Rectal smooth muscle tissue (tissue), 1 donor: ENCODE results near the gene CAP2.

Source experiments
- H3K27ac ChIP-seq: one replicate; pipeline ENCODE4 v1.7.0; 2013; ENCODE audit warnings: low read depth, low read length, inconsistent platforms
- H3K27me3 ChIP-seq: one replicate; pipeline ENCODE4 v1.7.0; 2013; ENCODE audit warnings: low read length; ENCODE audit not compliant: control insufficient read depth, insufficient read depth
- H3K36me3 ChIP-seq: one replicate; pipeline ENCODE4 v1.7.0; 2013; ENCODE audit warnings: low read length; ENCODE audit not compliant: control insufficient read depth, insufficient read depth
- H3K4me1 ChIP-seq: one replicate; pipeline ENCODE4 v1.7.0; 2013; ENCODE audit warnings: low read length; ENCODE audit not compliant: control insufficient read depth, insufficient read depth
- H3K4me3 ChIP-seq: one replicate; pipeline ENCODE4 v1.7.0; 2013; ENCODE audit warnings: low read length
- H3K9ac ChIP-seq: one replicate; pipeline ENCODE4 v1.7.0; 2013; ENCODE audit warnings: low read length

Gene CAP2

DNA sequence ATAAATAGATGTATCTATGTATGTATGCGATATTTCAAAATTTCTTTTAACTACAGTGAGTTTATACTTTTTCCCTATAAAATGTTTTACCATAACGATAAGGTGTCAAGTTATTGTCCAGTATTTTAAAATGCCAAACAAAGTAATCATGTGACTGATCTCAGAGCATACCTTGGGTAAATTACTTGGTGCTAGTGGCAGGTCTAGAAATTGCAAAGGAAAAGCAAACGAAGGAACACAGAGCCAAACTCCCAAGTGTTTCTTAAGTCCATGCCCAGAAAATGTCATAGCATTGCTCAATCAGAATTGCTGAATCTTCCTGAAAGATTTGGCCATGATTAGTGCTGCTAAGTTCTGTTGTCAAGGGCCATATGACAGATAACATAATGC, 77.5 kb downstream of the CAP2 start:
- H3K36me3 ChIP-seq, result peaks cover 3% of the 10 kb centered on the region
- H3K9ac ChIP-seq, result no peak overlapping the region
- no peaks in the 10 kb centered on the region for H3K27me3 ChIP-seq
- H3K4me3 ChIP-seq, result no peak overlapping the region
- peak overlapping the region; percentile 77 for H3K27ac ChIP-seq
- H3K4me1 ChIP-seq, result peaks cover 49% of the 10 kb centered on the region

DNA sequence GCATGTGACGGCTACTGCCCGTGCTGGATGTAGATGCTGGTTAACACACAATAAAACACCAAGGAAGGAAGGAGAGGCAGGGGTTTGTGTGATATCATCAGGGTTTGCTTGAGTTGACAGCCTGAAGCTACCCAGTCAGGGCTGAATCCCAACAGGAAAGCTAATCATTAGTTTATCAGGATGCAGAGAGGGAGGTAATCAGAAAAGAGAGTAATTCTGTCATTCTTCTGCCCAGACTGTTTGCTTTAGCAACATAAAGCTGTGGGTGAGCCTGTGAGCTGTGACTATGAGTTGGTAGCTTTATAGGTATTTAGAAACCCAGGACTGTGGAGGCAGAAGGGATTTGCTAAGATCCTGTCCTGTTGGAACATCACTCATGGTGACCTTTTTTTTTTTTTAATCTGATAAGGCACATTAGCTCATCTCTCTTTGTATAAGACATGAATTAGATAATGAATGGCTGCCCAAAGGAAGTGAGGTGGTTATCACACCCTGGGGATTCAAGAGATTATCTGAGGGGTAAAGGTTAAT, 79.3 kb downstream of the CAP2 start:
- Histone ChIP-seq H3K4me3 (no peak overlapping the region), H3K4me1 (peaks cover 52% of the 10 kb centered on the region), H3K27ac (peak overlapping the region; percentile 74), H3K36me3 (no peaks in the 10 kb centered on the region), H3K9ac (no peak overlapping the region), H3K27me3 (no peaks in the 10 kb centered on the region)

DNA sequence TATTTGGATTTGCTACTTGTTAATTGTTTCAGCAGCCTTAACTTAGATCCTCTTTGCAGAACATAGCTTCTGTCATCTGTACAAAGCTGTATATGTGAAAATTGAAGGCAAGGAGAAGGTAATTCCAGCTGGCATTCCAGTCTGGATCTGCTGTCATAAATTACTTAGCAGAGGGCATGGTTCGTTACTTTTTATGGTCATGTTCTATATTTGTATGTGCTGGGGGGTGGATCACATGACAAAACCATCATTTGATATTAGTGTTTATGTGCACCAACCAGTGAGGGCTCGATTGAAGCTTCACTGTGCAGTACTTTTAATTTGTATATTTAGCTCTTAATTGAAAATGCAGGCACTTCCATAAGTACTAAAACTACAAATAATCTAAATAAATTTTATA, 80.2 kb downstream of the CAP2 start:
- Histone ChIP-seq H3K4me1 (peaks cover 52% of the 10 kb centered on the region), H3K27ac (peak overlapping the region; percentile 74), H3K27me3 (no peaks in the 10 kb centered on the region), H3K4me3 (no peak overlapping the region), H3K36me3 (no peaks in the 10 kb centered on the region), H3K9ac (no peak overlapping the region)

DNA sequence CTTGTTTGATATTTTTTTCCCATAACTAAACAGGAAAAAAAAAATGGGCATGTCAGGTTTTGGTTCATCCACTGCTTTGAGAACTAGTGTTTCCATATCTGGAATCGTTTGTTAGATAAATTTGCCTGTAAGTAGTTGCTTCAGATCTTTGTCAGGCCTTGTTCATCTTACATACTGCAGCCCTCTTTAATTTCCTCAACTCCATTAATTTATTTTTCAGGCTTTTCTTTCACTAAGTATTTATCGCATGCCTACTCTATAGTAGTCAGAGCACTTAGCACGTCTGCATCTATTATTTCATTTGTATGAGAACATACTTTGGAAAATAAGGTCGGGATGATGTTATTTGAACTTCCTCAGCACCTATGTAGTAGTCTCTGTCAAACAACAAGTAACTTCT, 80.9 kb downstream of the CAP2 start:
- Histone ChIP-seq H3K4me1 (peaks cover 47% of the 10 kb centered on the region), H3K36me3 (no peaks in the 10 kb centered on the region), H3K9ac (no peak overlapping the region), H3K27me3 (no peaks in the 10 kb centered on the region), H3K4me3 (no peak overlapping the region), H3K27ac (peak overlapping the region; percentile 74)

DNA sequence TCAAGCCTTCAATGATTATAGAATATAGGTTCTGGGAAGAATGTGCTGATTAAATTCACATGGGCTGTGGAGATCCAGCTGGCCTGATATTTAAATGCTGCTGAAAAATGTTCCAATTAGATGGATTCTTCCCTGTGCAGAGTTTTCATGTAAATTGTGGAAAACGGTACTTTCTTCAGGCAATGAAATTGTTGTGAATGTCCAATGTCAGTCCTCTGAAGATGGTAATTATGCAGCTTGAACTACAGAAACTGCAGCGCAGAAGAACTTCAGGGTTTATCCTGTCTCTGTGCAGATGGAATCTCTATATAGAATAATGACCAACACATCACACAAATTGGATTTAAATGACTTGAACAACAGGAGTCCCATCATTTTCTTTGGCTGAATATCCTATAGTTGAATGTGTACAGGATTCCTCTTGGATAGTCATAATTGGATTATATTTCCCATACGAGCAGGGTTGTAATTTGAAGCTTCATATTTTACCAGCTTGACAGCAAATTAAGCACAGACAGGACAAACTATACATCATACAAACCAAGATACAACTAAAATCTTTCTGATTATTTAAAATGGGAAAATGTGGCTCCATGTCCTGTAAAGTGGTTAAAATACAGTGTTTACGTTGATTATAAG, 82.3 kb downstream of the CAP2 start:
- Histone ChIP-seq H3K27ac (peak overlapping the region; percentile 74), H3K27me3 (no peaks in the 10 kb centered on the region), H3K4me3 (no peak overlapping the region), H3K36me3 (no peaks in the 10 kb centered on the region), H3K4me1 (peaks cover 34% of the 10 kb centered on the region), H3K9ac (no peak overlapping the region)

DNA sequence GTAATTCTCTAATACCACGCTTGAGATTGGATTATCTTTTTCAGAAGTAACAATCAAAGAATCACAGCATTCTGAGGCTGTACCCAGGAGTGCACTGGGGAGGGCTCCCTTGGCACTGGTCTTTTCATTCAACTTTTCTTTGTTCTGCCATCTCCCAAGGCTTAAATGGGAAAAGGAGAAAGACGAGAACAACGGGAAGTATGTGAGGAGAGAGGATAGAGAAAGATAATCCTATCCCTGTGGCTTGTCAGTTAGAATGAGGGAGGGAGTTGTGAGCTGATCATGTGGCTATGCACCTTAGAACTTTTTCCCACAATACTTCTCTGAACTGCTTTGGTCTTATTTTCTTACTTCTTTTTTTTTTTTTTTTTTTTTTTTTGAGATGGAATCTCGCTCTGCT, 83.1 kb downstream of the CAP2 start:
- H3K27ac ChIP-seq, result peak overlapping the region; percentile 74

DNA sequence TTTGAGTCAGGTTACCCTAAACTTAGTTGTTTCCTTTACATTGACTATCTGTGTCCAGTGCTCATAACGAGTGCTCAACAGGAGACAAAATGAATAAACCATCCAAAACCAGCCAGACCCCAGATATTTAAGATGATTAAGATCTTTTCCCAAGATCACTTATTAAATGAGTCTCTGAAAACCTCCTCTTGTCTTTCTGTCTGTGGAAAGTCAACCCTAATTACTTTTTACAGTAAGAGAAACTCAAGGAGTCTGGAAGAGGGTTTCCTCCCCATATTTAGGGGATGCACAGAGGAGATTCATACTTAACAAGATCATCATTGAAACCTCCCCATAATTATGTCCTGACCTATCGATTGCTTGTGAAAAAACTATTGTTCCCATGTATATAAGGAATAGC, 84.0 kb downstream of the CAP2 start:
- Histone ChIP-seq H3K4me1 (peaks cover 26% of the 10 kb centered on the region), H3K27ac (peak overlapping the region; percentile 17), H3K27me3 (no peaks in the 10 kb centered on the region), H3K4me3 (no peak overlapping the region), H3K36me3 (no peaks in the 10 kb centered on the region), H3K9ac (no peak overlapping the region)

More for the DNA sequence above, 83.1 kb downstream of the CAP2 start:
- H3K9ac ChIP-seq, result no peak overlapping the region
- H3K4me3 ChIP-seq, result no peak overlapping the region
- H3K27me3 ChIP-seq, result no peaks in the 10 kb centered on the region
- peaks cover 28% of the 10 kb centered on the region for H3K4me1 ChIP-seq
- no peaks in the 10 kb centered on the region for H3K36me3 ChIP-seq

DNA sequence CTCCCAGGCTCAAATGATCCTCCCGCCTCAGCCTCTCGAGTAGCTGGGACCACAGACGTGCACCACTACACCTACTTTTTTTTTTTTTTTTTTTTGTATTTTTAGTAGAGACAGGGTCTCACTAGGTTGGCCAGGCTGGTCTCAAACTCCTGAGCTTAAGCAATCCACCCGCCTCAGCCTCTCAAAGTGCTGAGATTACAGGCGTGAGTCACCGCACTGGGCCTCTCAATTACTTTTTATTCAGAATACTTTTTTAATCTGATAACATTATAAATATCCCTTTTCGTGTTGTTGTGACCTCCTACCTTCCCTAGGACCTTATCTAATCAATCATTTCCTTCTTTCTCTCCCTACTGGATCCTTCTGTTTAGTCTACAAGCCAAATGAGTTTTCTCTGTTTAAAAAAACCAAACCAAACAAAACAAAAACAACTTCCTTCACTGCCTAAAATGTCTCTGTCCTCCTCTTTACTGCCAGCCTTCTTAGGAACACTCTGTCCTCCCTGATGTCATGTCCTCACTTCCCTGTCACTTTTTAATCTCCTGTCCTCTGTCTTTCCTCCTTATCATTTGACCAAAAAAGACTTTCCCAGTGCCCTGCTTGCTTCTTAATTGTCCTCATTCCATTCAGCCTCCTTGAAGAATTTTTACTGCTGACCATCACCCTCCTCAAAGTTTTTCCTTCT, 85.0 kb downstream of the CAP2 start:
- Histone ChIP-seq H3K27me3 (no peaks in the 10 kb centered on the region), H3K27ac (no peak overlapping the region), H3K9ac (no peak overlapping the region), H3K4me3 (no peak overlapping the region), H3K4me1 (peaks cover 16% of the 10 kb centered on the region), H3K36me3 (no peaks in the 10 kb centered on the region)

DNA sequence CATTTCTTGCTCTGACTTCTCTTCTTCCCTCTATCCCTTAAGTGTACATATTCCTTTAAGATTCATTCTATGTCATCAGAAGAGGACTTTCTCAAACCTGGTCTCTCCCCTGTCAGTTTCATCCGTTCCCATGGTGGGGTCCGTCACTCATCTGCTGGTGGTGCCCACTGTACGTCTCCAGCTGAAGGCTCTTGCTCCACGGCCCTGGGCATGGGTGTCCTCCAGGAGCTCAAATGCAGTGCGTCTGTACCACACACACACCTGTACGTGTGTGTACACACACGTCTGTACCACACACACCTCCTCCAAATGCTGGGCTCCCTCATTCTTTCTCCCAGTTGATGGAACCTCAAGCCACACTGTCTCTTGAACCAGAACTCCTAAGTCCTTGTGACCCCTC, 85.6 kb downstream of the CAP2 start:
- no peak overlapping the region for H3K4me3 ChIP-seq
- no peaks in the 10 kb centered on the region for H3K27me3 ChIP-seq
- peaks cover 12% of the 10 kb centered on the region for H3K4me1 ChIP-seq
- no peak overlapping the region for H3K27ac ChIP-seq
- H3K9ac ChIP-seq, result no peak overlapping the region
- H3K36me3 ChIP-seq, result no peaks in the 10 kb centered on the region

DNA sequence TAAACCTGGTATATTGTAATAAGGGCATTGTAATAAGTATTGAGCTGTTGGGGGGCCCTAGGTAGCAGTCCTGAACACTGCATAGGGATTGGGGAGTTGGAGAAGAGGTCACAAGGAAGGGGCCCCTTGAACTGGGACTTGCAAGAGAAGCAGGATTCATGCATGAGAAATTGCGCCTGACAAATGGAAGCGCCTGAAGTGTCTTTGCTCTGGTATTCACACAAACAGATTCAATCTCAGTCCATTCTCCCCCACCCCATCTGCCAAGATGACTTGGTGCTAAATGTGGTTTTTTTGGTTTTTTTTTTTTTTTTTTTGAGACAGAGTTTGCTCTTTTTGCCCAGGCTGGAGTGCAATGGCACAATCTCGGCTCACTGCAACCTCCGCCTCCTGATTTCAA, 87.1 kb downstream of the CAP2 start:
- Histone ChIP-seq H3K36me3 (no peaks in the 10 kb centered on the region), H3K27me3 (no peaks in the 10 kb centered on the region), H3K27ac (no peak overlapping the region), H3K4me3 (no peak overlapping the region), H3K4me1 (peaks cover 3% of the 10 kb centered on the region), H3K9ac (no peak overlapping the region)

DNA sequence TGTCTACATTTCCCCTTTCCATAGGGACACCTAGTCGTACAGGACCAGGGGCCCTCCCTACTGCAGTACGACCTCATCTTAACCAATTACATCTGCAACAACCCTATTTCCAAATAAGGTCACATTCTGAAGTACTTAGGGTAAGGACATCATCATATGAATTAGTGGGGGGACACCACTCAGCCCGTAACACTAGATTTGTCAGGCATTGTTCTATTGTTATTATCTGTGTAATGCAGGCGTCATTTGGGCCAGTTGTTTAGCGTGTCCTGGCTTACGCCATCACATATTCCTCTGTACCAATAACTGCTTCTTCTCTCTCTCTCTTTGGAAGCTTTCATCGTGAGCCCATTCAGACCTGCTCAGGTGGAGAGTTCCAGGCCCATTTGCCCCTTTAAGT, 89.3 kb downstream of the CAP2 start:
- Histone ChIP-seq H3K27me3 (no peaks in the 10 kb centered on the region), H3K27ac (no peak overlapping the region), H3K4me3 (no peak overlapping the region), H3K36me3 (no peaks in the 10 kb centered on the region), H3K4me1 (no peaks in the 10 kb centered on the region), H3K9ac (no peak overlapping the region)

DNA sequence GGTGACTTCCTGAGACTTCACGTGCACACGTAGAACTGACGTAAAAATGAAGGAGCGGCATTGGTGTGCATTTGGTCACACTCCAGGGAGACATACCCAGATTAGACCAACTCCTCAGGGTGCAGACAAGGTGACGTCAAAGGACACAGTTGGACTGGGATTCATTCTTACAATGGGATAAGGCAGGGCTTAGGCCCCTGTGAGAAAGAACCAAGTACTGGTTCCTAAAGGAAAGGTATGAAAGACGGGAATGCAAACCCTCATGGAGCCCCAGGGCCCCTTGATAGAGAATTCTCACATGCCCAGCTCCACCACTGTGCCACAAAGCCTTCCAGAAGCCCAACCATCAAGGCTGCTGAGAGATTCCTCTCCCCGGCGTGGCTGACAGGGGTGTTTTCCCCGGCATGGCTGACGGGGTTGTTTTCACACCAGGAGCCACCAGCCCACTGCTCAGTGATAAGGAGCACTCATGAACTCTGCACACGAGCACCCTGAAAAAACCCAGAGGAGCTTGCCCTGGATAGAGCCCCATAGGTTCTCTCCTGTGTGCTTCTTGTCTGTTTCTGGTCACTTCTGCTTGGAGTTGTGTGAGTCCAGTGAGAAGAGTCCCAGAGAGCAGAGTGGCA, 90.1 kb downstream of the CAP2 start:
- Histone ChIP-seq H3K27ac (no peak overlapping the region), H3K4me1 (no peaks in the 10 kb centered on the region), H3K27me3 (no peaks in the 10 kb centered on the region), H3K36me3 (no peaks in the 10 kb centered on the region), H3K4me3 (no peak overlapping the region), H3K9ac (no peak overlapping the region)
